ENCODE data around the gene EFCAB6. TPM values are rescaled to one million over a fixed set of nuclear protein-coding genes. Genes with fewer than 3 reads are reported as not detected.

The EFCAB6 gene
- polyA plus RNA-seq, 2 of the 4 experiments (the other 2 are of a cell fraction): 0.46 to 1.2 TPM

- TF ChIP-seq SREBF2 (IDR thresholded peaks at IDR 0.05): no peak
Measured at GRCh38 chr22:43631846-43632245, 180.3 kb downstream of the EFCAB6 start (continued).

GRCh38 chr22:43631201-43631600, 180.9 kb downstream of the EFCAB6 start:
- Histone ChIP-seq H3K9me3 (no peaks in the 10 kb centered on the region), H3K4me1 (no peaks in the 10 kb centered on the region; the same call in 2 of the 3 replicates), H3K4me2 (no peak overlapping the region), H3K27ac (no peak overlapping the region), H3K4me3 (no peak overlapping the region)
- TF ChIP-seq EHMT2 (IDR thresholded peaks at IDR 0.05; ENCODE audit: low read depth) (no peak), CBX8 (IDR thresholded peaks at IDR 0.05) (no peak), JUNB (IDR thresholded peaks at IDR 0.05) (no peak), E2F6 (IDR thresholded peaks at IDR 0.05; ENCODE audit: borderline replicate concordance, low read depth) (no peak), PHF8 (IDR thresholded peaks at IDR 0.05; ENCODE audit: borderline replicate concordance, low read depth) (no peak), FOSB (CRISPR knock-in tag; IDR thresholded peaks at IDR 0.05) (no peak), SMC3 (IDR thresholded peaks at IDR 0.05) (no peak)
- DNase-seq (ENCODE audit: low read depth in 1 of 2, low spot score in 1 of 2): no peak
- FAIRE-seq: no peak
- no peak for ATAC-seq
- CTCF ChIA-PET: no interaction called here
- WGBS (ENCODE audit: missing lambda C conversion rate): 76% methylated on average over 11 of the region's 11 CpGs
- POLR2A ChIA-PET: no interaction called here

GRCh38 chr22:43630451-43630850, 181.7 kb downstream of the EFCAB6 start:
- Histone ChIP-seq H3K4me1 (peaks cover 5% of the 10 kb centered on the region), H3K4me2 (no peak overlapping the region), H3K27ac (no peak overlapping the region), H3K4me3 (no peak overlapping the region), H3K9me3 (no peaks in the 10 kb centered on the region)
- ChIA-PET CTCF (no interaction called here), POLR2A (no interaction called here)
- DNase-seq (ENCODE audit: low read depth in 1 of 2, low spot score in 1 of 2) (no peak), ATAC-seq (no peak), FAIRE-seq (no peak)
- 82% methylated on average over 10 of the region's 12 CpGs for WGBS (ENCODE audit: missing lambda C conversion rate)
- TF ChIP-seq RFX5 (IDR thresholded peaks at IDR 0.05) (no peak), MAZ (IDR thresholded peaks at IDR 0.05; ENCODE audit: borderline replicate concordance, low read depth, low read length) (no peak), NPAS2 (CRISPR knock-in tag; IDR thresholded peaks at IDR 0.05; ENCODE audit: borderline replicate concordance) (no peak), PHF8 (IDR thresholded peaks at IDR 0.05; ENCODE audit: borderline replicate concordance, low read depth) (no peak), FOXS1 (CRISPR knock-in tag; IDR thresholded peaks at IDR 0.05) (no peak), ZSCAN20 (CRISPR knock-in tag; IDR thresholded peaks at IDR 0.05) (no peak), JUNB (IDR thresholded peaks at IDR 0.05) (no peak)

GRCh38 chr22:43628250-43628649, 183.9 kb downstream of the EFCAB6 start:
- H3K9me3 ChIP-seq: no peaks in the 10 kb centered on the region
- POLR2A ChIA-PET: no interaction called here
- H3K4me1 ChIP-seq: peaks cover 21% of the 10 kb centered on the region
- FAIRE-seq: no peak
- TF ChIP-seq ZNF302 (CRISPR knock-in tag; IDR thresholded peaks at IDR 0.05): no peak
- TF ChIP-seq EHMT2 (IDR thresholded peaks at IDR 0.05; ENCODE audit: low read depth): no peak
- no peak for TF ChIP-seq TP53 (CRISPR knock-in tag; IDR thresholded peaks at IDR 0.05)
- H3K4me3 ChIP-seq: no peak overlapping the region
- no peak for ATAC-seq
- WGBS (ENCODE audit: missing lambda C conversion rate): 93% methylated on average over 11 of the region's 16 CpGs
- DNase-seq (ENCODE audit: low read depth in 1 of 2, low spot score in 1 of 2): no peak
- H3K27ac ChIP-seq: no peak overlapping the region
- CTCF ChIA-PET: no interaction called here
- H3K4me2 ChIP-seq: no peak overlapping the region

DNA sequence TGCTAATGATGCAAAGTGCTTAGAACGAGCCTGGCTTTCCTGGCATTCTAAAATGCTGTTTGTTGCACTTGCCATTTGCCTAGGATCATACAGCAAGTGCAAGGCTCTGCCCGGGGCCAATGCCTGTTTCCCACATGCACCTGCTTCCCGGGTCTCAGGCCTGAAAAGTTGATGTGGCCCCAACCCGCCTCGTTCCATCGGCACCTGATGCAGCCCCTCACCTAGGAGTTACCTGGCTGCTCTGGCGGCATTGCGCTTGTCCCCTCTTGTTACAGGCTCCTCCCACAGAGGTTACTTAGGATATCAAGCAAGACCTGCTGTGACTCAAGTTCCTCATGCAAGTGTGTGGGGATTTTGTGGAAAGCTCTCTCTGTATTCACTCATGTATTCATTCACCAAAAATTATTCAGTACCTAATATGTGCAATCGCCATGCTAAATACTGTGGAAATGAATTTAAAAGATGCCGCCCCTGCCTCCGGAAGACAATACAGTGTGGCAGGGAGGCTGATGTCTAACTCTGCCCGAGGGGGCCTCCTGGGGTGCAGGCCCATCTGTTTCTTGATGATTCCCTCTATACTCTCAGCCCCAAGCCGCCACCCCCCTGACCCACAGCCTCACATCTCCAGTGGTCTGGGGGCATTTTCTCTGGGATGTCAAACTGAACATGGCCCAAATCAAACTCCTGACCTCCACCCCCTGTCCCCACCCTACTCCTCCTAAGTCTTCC, 184.5 kb downstream of the EFCAB6 start:
- FAIRE-seq (no peak), DNase-seq (ENCODE audit: low read depth in 1 of 2, low spot score in 1 of 2) (no peak), ATAC-seq (no peak)
- Histone ChIP-seq H3K4me1 (peaks cover 23% of the 10 kb centered on the region), H3K4me3 (no peak overlapping the region), H3K4me2 (no peak overlapping the region), H3K27ac (no peak overlapping the region), H3K9me3 (no peaks in the 10 kb centered on the region)
- TF ChIP-seq ESRRA (IDR thresholded peaks at IDR 0.05; ENCODE audit: borderline replicate concordance, low read length): no peak
- no peak for TF ChIP-seq PBX3 (IDR thresholded peaks at IDR 0.05)
- no peak for TF ChIP-seq USF2 (IDR thresholded peaks at IDR 0.05)
- TF ChIP-seq, protein P1, sequence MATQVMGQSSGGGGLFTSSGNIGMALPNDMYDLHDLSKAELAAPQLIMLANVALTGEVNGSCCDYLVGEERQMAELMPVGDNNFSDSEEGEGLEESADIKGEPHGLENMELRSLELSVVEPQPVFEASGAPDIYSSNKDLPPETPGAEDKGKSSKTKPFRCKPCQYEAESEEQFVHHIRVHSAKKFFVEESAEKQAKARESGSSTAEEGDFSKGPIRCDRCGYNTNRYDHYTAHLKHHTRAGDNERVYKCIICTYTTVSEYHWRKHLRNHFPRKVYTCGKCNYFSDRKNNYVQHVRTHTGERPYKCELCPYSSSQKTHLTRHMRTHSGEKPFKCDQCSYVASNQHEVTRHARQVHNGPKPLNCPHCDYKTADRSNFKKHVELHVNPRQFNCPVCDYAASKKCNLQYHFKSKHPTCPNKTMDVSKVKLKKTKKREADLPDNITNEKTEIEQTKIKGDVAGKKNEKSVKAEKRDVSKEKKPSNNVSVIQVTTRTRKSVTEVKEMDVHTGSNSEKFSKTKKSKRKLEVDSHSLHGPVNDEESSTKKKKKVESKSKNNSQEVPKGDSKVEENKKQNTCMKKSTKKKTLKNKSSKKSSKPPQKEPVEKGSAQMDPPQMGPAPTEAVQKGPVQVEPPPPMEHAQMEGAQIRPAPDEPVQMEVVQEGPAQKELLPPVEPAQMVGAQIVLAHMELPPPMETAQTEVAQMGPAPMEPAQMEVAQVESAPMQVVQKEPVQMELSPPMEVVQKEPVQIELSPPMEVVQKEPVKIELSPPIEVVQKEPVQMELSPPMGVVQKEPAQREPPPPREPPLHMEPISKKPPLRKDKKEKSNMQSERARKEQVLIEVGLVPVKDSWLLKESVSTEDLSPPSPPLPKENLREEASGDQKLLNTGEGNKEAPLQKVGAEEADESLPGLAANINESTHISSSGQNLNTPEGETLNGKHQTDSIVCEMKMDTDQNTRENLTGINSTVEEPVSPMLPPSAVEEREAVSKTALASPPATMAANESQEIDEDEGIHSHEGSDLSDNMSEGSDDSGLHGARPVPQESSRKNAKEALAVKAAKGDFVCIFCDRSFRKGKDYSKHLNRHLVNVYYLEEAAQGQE (IDR thresholded peaks at IDR 0.05): no peak
- ChIA-PET CTCF (interaction anchor here (0.6 kb wide), 1 partner anchor 14 kb away, joined by 4 read pairs; no protein-coding TSS in a partner anchor), POLR2A (no interaction called here)
- WGBS (ENCODE audit: missing lambda C conversion rate): 73% methylated on average over 10 of the region's 13 CpGs
